HS-5 (cell line): ENCODE measurements around the gene MADCAM1.
A peak's percentile ranks its signal among the peaks of the same experiment; 100 is the strongest.

Experiments used
- DNase-seq: peaks from one replicate; pipeline ENCODE4 v3.0.0-alpha.2; 2012; ENCODE audit warnings: low read depth

MADCAM1 gene

GRCh38 chr19:532561-533363, 36.5 kb downstream of the MADCAM1 start:
- DNase-seq, result peak; percentile 20

GRCh38 chr19:533364-534058, 37.2 kb downstream of the MADCAM1 start:
- DNase-seq, result no peak

GRCh38 chr19:534088-534487, 37.8 kb downstream of the MADCAM1 start:
- no peak for DNase-seq

DNA sequence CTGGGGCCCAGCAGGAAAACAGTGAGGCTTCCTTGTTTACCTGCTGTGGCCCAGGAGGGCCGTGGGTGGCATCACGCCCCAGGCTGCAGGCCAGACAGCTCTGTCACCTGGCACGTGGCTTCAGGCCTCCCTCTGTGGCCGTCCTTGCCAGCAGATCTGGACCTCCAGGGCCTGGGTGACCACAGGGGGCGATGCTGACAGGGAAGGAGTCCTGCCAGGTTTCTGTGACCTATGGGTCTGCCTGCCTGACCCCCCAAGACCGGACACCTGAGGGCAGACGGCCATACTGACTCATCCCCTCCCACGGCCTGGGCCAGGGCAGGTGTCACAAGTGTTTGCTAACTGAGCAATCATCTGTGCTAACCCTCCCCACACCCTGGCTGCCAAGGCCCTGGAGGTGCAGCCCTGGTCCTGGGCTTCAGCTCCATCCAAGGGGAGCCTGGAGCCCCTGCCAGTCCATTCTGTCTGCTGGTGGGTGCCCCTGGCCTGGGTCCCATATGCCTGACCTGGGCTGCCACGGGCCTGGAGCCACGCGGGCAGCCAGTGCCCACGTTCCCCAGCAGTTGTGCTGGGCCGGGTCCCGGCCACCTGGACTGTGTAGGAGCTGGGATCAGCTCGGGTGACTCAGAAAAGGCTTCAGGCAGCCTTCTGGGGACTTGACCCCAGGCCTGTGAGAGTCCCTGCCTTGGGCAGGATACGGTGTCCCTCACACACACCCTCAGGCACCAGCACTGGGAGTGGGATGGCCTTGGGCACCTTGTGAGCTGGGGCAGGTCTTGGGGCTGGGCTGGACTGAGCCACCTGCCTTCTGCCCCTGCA, 38.9 kb downstream of the MADCAM1 start:
- DNase-seq, result no peak

DNA sequence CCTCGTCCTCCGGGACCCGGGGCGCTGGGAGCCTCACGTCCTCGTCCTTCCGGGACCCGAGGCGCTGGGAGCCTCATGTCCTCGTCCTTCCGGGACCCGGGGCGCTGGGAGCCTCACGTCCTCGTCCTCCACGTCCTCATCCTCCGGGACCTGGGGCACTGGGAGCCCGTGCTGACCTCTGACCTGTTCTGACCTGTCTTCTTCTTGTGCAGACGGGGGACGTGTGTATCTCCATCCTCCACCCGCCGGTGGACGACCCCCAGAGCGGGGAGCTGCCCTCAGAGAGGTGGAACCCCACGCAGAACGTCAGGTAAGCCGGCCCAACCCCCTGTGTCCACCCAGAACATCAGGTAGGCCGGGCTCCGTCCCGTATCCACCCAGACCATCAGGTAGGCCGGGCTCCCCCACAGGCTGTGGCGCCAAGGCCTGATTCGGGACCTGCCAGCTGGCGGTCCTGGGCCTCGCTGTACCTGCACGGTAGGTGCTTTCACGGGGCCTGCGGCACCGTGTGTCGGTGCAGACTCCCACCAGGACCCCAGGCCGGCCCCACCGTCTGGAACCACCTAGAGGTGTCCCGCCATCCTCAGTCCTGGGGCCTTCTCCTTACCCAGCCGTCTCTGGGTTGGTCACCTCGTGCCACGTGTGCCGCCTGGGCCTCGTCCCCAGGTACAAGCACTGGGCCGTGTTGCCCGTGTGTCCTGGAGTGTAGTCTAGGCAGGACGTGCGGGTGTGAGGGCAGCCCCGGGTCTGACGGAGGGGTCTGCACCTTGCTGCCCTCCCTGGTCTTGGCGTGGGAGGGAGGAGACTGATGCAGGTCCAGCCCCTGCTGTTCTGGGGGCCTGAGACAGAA, 40.0 kb downstream of the MADCAM1 start:
- DNase-seq, result no peak

GRCh38 chr19:536881-537404, 40.7 kb downstream of the MADCAM1 start:
- no peak for DNase-seq

GRCh38 chr19:538641-539428, 42.5 kb downstream of the MADCAM1 start:
- no peak for DNase-seq

GRCh38 chr19:539429-540030, 43.2 kb downstream of the MADCAM1 start:
- no peak for DNase-seq

- DNase-seq, result no peak
Measured at GRCh38 chr19:540867-541637, 44.8 kb downstream of the MADCAM1 start.

GRCh38 chr19:541699-542098, 45.4 kb downstream of the MADCAM1 start:
- DNase-seq, result no peak

DNA sequence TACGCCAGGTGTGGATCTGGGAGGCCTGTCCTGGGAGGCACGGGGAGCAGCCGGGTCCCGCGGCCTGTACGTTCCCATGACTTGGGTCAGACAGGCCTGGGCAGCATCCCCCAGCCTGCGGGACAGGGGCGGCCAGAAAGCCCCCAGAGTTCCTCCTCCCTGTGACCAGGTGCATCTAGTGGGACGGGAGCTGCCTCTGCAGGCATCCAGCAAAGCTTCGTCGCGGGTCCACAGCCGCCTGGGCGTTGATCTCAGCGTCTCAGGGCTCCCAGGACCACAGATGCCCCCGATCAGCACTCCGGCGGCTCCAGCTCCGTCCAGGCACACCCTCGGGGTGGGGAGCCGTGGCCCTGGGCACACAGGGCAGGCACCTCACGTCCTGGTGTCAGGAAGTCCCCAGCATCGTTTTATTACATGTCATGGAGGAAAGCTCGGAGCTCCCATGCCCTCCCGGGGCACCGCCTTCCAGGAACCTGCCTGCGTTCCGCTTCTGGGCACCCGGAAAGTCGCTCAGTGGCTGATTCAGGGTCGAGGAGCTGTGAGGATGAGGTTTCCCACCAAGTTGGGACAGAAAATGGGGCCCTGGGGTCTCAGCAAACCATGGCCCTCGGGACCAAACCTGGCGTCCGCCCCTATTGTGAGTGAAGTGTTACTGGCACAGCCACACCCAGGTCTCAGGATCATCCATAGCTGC, 46.0 kb downstream of the MADCAM1 start:
- no peak for DNase-seq

DNA sequence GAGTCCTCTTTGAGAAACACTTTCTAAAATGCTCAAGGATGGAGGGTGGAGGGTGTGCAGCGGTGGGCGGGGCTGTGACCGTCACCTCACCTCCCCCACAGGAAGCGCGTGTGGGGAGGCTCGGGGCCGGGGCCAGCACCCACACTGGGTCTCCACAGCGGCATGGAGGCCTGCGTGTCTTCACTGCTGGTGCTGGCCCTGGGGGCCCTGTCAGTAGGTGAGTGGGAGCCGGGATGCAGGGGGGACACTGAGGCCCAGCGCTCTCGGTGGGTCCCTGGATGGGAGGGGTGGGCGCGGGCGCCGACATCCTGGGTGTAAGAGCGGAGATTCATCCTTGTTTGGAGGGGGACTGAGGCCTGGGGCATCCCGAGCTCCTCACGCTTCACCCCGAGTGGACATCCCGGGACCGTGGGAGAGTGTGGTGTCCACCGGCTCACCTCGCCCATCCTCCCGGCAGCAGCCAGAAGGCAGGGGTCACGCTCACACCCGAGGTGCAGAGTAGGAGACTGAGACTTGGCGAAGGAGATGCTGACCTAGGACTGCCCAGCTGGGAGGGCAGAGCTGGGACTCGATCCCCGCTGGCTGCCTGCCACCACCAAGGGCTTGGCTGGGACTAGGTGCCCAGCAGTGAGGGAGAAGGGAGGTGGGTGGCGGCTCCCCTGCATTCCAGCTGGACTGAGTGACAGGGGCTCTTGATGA, 47.8 kb downstream of the MADCAM1 start, which contains the start of gene GZMM:
TSS of gene GZMM (plus strand) at position 144 of the 699 bp plus-strand sequence. CDS start at position 163, 19 bp downstream.
- no peak for DNase-seq

DNA sequence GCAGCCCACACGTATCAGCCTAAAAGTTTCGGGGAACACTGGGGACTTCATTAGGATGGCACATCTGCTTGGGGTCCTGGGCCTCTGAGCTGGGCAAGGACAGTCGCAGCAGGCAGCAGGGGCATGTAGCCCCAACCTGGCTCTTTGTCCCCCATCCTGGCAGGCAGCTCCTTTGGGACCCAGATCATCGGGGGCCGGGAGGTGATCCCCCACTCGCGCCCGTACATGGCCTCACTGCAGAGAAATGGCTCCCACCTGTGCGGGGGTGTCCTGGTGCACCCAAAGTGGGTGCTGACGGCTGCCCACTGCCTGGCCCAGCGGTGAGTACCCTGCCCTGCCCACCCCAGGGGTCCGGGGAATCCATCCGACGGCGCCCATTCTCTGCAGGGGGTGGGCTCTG, 50.8 kb downstream of the MADCAM1 start:
- DNase-seq, result no peak

DNA sequence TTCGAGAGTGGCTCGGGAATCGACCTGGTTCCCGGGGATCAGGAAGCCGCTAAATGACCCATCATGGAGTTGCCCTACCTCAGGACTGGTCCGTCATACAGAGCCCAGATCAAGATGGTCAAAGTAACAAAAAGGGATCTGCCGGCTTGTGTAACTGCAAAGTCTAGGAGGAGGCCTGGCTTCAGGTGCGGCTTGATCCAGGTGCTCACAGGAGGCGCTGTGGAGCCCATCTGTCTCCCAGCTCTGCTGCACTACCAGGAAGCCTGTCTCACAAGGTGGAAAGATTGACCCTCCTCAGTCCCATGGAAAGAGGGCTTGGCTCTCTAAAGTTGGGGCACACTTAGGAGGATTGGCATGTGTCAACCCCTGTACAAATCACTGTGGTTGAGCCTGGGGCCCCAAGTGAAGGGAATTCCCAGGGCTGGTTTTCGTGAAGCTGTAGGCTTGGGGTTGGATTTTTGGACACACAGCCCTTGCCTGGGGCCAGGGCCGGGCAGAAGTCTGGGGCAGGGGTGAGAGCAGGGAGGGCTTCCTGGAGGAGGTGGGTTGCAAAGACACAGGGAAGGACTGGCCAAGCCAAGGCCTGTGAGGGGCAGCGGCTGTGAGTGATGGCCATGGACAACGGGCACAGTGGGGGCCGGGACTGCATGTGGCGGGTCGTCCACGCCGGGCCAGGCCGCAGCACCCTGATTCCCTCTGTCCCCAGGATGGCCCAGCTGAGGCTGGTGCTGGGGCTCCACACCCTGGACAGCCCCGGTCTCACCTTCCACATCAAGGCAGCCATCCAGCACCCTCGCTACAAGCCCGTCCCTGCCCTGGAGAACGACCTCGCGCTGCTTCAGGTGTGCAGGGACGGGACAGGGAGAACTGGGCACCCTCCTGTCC, 51.8 kb downstream of the MADCAM1 start:
- DNase-seq, result no peak

DNA sequence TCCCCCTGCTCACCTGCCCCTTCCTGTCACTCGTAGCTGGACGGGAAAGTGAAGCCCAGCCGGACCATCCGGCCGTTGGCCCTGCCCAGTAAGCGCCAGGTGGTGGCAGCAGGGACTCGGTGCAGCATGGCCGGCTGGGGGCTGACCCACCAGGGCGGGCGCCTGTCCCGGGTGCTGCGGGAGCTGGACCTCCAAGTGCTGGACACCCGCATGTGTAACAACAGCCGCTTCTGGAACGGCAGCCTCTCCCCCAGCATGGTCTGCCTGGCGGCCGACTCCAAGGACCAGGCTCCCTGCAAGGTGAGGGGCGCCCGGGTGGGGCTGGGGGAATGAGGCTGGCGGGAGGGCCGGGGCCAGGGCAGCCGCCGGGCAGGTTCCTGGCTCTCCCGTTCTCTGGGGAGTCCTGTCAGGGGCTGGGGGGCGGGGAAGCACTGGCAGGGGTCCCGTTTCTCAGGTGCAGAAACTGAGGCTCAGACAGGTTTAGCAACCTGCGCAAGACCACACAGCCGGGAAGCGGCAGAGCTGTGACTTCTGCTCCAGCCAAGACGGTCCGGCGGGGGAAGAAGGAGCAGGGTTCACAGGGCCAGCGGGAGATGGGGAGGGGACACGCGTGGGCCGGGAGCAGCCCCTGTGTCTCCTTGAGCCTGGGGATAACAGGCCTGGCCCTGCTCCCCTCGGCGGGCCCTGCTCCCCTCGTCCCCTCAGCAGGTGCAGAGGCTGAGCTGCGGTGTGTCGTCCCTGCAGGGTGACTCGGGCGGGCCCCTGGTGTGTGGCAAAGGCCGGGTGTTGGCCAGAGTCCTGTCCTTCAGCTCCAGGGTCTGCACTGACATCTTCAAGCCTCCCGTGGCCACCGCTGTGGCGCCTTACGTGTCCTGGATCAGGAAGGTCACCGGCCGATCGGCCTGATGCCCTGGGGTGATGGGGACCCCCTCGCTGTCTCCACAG, 52.9 kb downstream of the MADCAM1 start:
- no peak for DNase-seq

- DNase-seq, result no peak
Measured at GRCh38 chr19:554817-555216, 58.5 kb downstream of the MADCAM1 start.
